HepG2 (cell line): ENCODE data around the gene CAPZA2. TPM values are rescaled to one million over a fixed set of nuclear protein-coding genes. Genes with fewer than 3 reads are reported as not detected.

Experiments
- ARID5B ChIP-seq: IDR thresholded peaks from 2 replicates; pipeline ENCODE4 v1.4.0; 2020; ENCODE audit warnings: mild to moderate bottlenecking, missing genetic modification reagents
- CHD4 ChIP-seq: fragments of 200-600 bp; sonication (generic); IDR thresholded peaks from 2 replicates; pipeline ENCODE4 v1.7.0; 2017; ENCODE audit warnings: mild to moderate bottlenecking, low read length, borderline replicate concordance
- HNRNPL ChIP-seq: fragments of 200-400 bp; formaldehyde crosslinking; IDR thresholded peaks from 2 replicates; pipeline ENCODE4 v1.6.1; 2017; ENCODE audit warnings: mild to moderate bottlenecking, low read depth, low read length
- MAZ ChIP-seq, 2 experiments: sonication (generic) in 1 of 2; formaldehyde crosslinking in 1 of 2; IDR thresholded peaks; 2 replicates each; pipeline versions ENCODE4 v1.5.0 to v1.6.1; 2012 to 2020; ENCODE audit warnings: low read depth in 2 of 2, mild to moderate bottlenecking in 2 of 2, borderline replicate concordance in 1 of 2, improper control_type of control experiment in 1 of 2, low read length in 1 of 2, missing genetic modification reagents in 1 of 2, moderate library complexity in 1 of 2
- NFIC ChIP-seq: IDR thresholded peaks from 2 replicates; pipeline ENCODE4 v1.6.1; 2012; ENCODE audit warnings: mild to moderate bottlenecking, low read length, inconsistent platforms
- PBX3 ChIP-seq: sonication (generic); formaldehyde crosslinking; IDR thresholded peaks from 2 replicates; pipeline ENCODE4 v1.8.1; 2023; ENCODE audit warnings: missing genetic modification reagents, inconsistent platforms, borderline replicate concordance
- RERE ChIP-seq: IDR thresholded peaks from 2 replicates; pipeline ENCODE4 v1.6.1; 2016; ENCODE audit warnings: low read depth, missing genetic modification reagents, missing compliant biosample characterization
- ZBTB44 ChIP-seq: sonication (generic); formaldehyde crosslinking; IDR thresholded peaks from 2 replicates; pipeline ENCODE4 v1.4.0; 2020; ENCODE audit warnings: missing genetic modification reagents
- ZMYM3 ChIP-seq: sonication (generic); formaldehyde crosslinking; IDR thresholded peaks from 2 replicates; pipeline ENCODE4 v1.5.1; 2020; ENCODE audit warnings: mild to moderate bottlenecking, missing genetic modification reagents
- ZNF362 ChIP-seq: sonication (generic); formaldehyde crosslinking; IDR thresholded peaks from 2 replicates; pipeline ENCODE4 v1.4.0; 2020; ENCODE audit warnings: missing genetic modification reagents, mild to moderate bottlenecking, borderline replicate concordance
- ZNF562 ChIP-seq: sonication (generic); formaldehyde crosslinking; IDR thresholded peaks from 2 replicates; pipeline ENCODE4 v1.8.0; 2022; ENCODE audit warnings: missing genetic modification reagents, borderline replicate concordance
- ZSCAN30 ChIP-seq: sonication (generic); formaldehyde crosslinking; IDR thresholded peaks from 2 replicates; pipeline ENCODE4 v1.5.0; 2020; ENCODE audit warnings: mild to moderate bottlenecking, missing genetic modification reagents
- ZSCAN31 ChIP-seq: sonication (generic); formaldehyde crosslinking; IDR thresholded peaks from 2 replicates; pipeline ENCODE4 v1.5.0; 2020; ENCODE audit warnings: low read depth, mild to moderate bottlenecking, missing genetic modification reagents
- polyA plus RNA-seq, 8 experiments: library from polyadenylated mRNA; depleted of rRNA in 3 of 8; stranded (reverse) in 7 of 8; unstranded in 1 of 8; fragments of >200 nt; fragmentation: Illumina TruSeq in 4 of 8; extraction: Trizol in 4 of 8; gene quantifications; 2 replicates each; pipeline versions ENCODE4 v1.2.1 to v1.2.3, GENCODE V29; 2011 to 2016; ENCODE audit warnings: low read depth in 4 of 8, missing spikeins in 1 of 8, mixed read lengths in 1 of 8; ENCODE audit not compliant: insufficient read depth in 1 of 8
- total RNA-seq, 5 experiments: library from RNA; depleted of rRNA; stranded (reverse); fragments of >200 nt; fragmentation: Illumina TruSeq; extraction: Trizol; gene quantifications; 2 replicates each; pipeline ENCODE4 v1.2.3, GENCODE V29; 2016; ENCODE audit warnings: low read depth in 1 of 5

The CAPZA2 gene
- total and polyA plus RNA-seq, 2 of the 13 experiments (the other 11 are each of a cell fraction or from before 2014, with no cell fraction given), result 38.4 to 199 TPM

GRCh38 chr7:116953372-116953905 is 91.1 kb downstream of the CAPZA2 start, which contains the start of gene ST7 (continued):
- no peak for TF ChIP-seq PBX3 (CRISPR knock-in tag)
- TF ChIP-seq ARID5B (CRISPR knock-in tag), result no peak; the same call in 1 of the 2 replicates
- TF ChIP-seq ZBTB44, result no peak
- no peak for TF ChIP-seq ZSCAN31 (CRISPR knock-in tag)
- no peak for TF ChIP-seq ZNF562 (CRISPR knock-in tag)
- TF ChIP-seq RERE (CRISPR knock-in tag), result no peak
- TF ChIP-seq CHD4, result no peak
- TF ChIP-seq ZSCAN30, result no peak
- no peak for TF ChIP-seq MAZ (IDR thresholded peaks at IDR 0.05; ENCODE audit: borderline replicate concordance, low read depth, low read length)
- TF ChIP-seq MAZ (CRISPR knock-in tag; IDR thresholded peaks at IDR 0.05; ENCODE audit: low read depth), result peak; percentile 48
- TF ChIP-seq HNRNPL, result no peak
- TF ChIP-seq ZMYM3 (CRISPR knock-in tag), result no peak
- no peak for TF ChIP-seq ZNF362 (CRISPR knock-in tag)
- TF ChIP-seq NFIC, result no peak
